GM23338 (cell line): ENCODE data around the gene FHL2. TPM values are rescaled to one million over a fixed set of nuclear protein-coding genes. Genes with fewer than 3 reads are reported as not detected.

ENCODE experiments used
- ATAC-seq: fragments of 200-7000 bp; cut with Tn5 transposase; 3 replicates; pipeline ENCODE4 v1.9.1; 2020
- DNase-seq: peaks from one replicate; pipeline ENCODE4 v3.0.0-alpha.2; 2015; ENCODE audit warnings: low spot score
- H2AFZ ChIP-seq: fragments of 200-600 bp; sonication (generic); 2 replicates; pipeline ENCODE4 v1.8.0; 2016; ENCODE audit warnings: antibody characterized with exemption, mild to moderate bottlenecking, moderate library complexity
- H3F3A ChIP-seq: fragments of 200-600 bp; sonication (generic); replicated peaks from 2 replicates; pipeline ENCODE4 v1.8.0; 2017; ENCODE audit warnings: antibody characterized with exemption, mixed run types, low read depth
- H3K27ac ChIP-seq: fragments of 200-600 bp; sonication (generic); 2 replicates; pipeline ENCODE4 v1.6.1; 2016; ENCODE audit warnings: low read depth
- H3K27me3 ChIP-seq: fragments of 200-600 bp; sonication (generic); 2 replicates; pipeline ENCODE4 v1.8.0; 2016; ENCODE audit warnings: mild to moderate bottlenecking, mixed run types, moderate library complexity; ENCODE audit not compliant: insufficient read depth
- H3K36me3 ChIP-seq: fragments of 200-600 bp; sonication (generic); 2 replicates; pipeline ENCODE4 v1.8.0; 2016; ENCODE audit warnings: mild to moderate bottlenecking; ENCODE audit not compliant: insufficient read depth
- H3K4me1 ChIP-seq: fragments of 200-600 bp; sonication (generic); 2 replicates; pipeline ENCODE4 v1.8.0; 2016; ENCODE audit warnings: mild to moderate bottlenecking, moderate library complexity; ENCODE audit not compliant: insufficient read depth
- H3K4me2 ChIP-seq: fragments of 200-600 bp; sonication (generic); 2 replicates; pipeline ENCODE4 v1.7.1; 2017; ENCODE audit warnings: mixed run types
- H3K4me3 ChIP-seq: fragments of 200-600 bp; sonication (generic); 2 replicates; pipeline ENCODE4 v1.6.1; 2016; ENCODE audit warnings: mixed run types
- H3K79me2 ChIP-seq: fragments of 200-600 bp; sonication (generic); replicated peaks from 2 replicates; pipeline ENCODE4 v1.8.0; 2017; ENCODE audit warnings: mild to moderate bottlenecking; ENCODE audit not compliant: insufficient read depth
- H3K9me2 ChIP-seq: fragments of 200-600 bp; sonication (generic); 2 replicates; pipeline ENCODE4 v1.8.0; 2017; ENCODE audit not compliant: insufficient read depth
- H4K20me1 ChIP-seq: fragments of 200-600 bp; sonication (generic); replicated peaks from 2 replicates; pipeline ENCODE4 v1.8.0; 2017; ENCODE audit warnings: mild to moderate bottlenecking; ENCODE audit not compliant: insufficient read depth
- H3K27ac Mint-ChIP-seq: 2 replicates; pipeline ENCODE4 v1.8.0; 2020; ENCODE audit warnings: inconsistent platforms, mild to moderate bottlenecking, moderate library complexity, mixed read lengths
- H3K27me3 Mint-ChIP-seq: 3 replicates; pipeline ENCODE4 v1.8.0; 2022; ENCODE audit warnings: low read depth, mild to moderate bottlenecking, moderate library complexity, mixed read lengths, inconsistent platforms; ENCODE audit not compliant: insufficient read depth, poor library complexity
- H3K36me3 Mint-ChIP-seq: 3 replicates; pipeline ENCODE4 v1.8.0; 2021; ENCODE audit warnings: low read depth, mild to moderate bottlenecking, inconsistent platforms, moderate library complexity, mixed read lengths
- H3K4me1 Mint-ChIP-seq: 3 replicates; pipeline ENCODE4 v1.8.0; 2020; ENCODE audit warnings: mild to moderate bottlenecking, inconsistent platforms, mixed read lengths
- H3K4me3 Mint-ChIP-seq: 3 replicates; pipeline ENCODE4 v1.8.0; 2021; ENCODE audit warnings: moderate library complexity, mild to moderate bottlenecking, inconsistent platforms, mixed read lengths
- H3K9me3 Mint-ChIP-seq: 3 replicates; pipeline ENCODE4 v1.8.0; 2020; ENCODE audit warnings: moderate library complexity, mild to moderate bottlenecking, inconsistent platforms, mixed read lengths
- CREB1 ChIP-seq: fragments of 250-450 bp; sonication (Bioruptor Pico); IDR thresholded peaks from 2 replicates; pipeline ENCODE4 v1.5.0; 2020; ENCODE audit warnings: low read depth, mild to moderate bottlenecking, moderate library complexity
- CTCF ChIP-seq, 2 experiments: fragments of 200-600 bp in 1 of 2; sonication (generic) in 1 of 2; conservative IDR thresholded peaks; 2 replicates each; pipeline versions ENCODE4 v1.5.1 to v1.6.1; 2016 to 2017; ENCODE audit warnings: antibody characterized with exemption in 2 of 2, low read depth in 2 of 2, mild to moderate bottlenecking in 2 of 2, moderate library complexity in 1 of 2
- ETS1 ChIP-seq: IDR thresholded peaks from 2 replicates; pipeline ENCODE4 v1.6.1; 2016; ENCODE audit warnings: antibody characterized with exemption
- EZH2 ChIP-seq: fragments of 200-600 bp; sonication (generic); IDR thresholded peaks from one replicate; pipeline ENCODE4 v1.8.0; 2017; ENCODE audit warnings: antibody characterized with exemption, mild to moderate bottlenecking, low read depth; ENCODE audit not compliant: unreplicated experiment
- EZH2phosphoT487 ChIP-seq: fragments of 200-600 bp; sonication (generic); IDR thresholded peaks from one replicate; pipeline ENCODE4 v1.8.1; 2018; ENCODE audit warnings: antibody characterized with exemption; ENCODE audit not compliant: unreplicated experiment
- JUNB ChIP-seq: IDR thresholded peaks from one replicate; pipeline ENCODE4 v1.6.1; 2016; ENCODE audit warnings: antibody characterized with exemption; ENCODE audit not compliant: unreplicated experiment
- NANOG ChIP-seq: IDR thresholded peaks from 2 replicates; pipeline ENCODE4 v1.6.1; 2016; ENCODE audit warnings: antibody characterized with exemption, borderline replicate concordance
- POLR2AphosphoS5 ChIP-seq: IDR thresholded peaks from 2 replicates; pipeline ENCODE4 v1.6.1; 2016; ENCODE audit warnings: antibody characterized with exemption, low read depth
- REST ChIP-seq: IDR thresholded peaks from one replicate; pipeline ENCODE4 v1.6.1; 2018; ENCODE audit warnings: antibody characterized with exemption; ENCODE audit not compliant: unreplicated experiment
- STAT1 ChIP-seq: IDR thresholded peaks from one replicate; pipeline ENCODE4 v1.6.1; 2016; ENCODE audit warnings: antibody characterized with exemption; ENCODE audit not compliant: unreplicated experiment
- ZNF114 ChIP-seq: fragments of 250-450 bp; sonication (Bioruptor Pico); IDR thresholded peaks from 2 replicates; pipeline ENCODE4 v1.5.0; 2020; ENCODE audit warnings: mild to moderate bottlenecking, moderate library complexity
- ZNF331 ChIP-seq: fragments of 250-450 bp; sonication (Bioruptor Pico); IDR thresholded peaks from 2 replicates; pipeline ENCODE4 v1.5.0; 2020; ENCODE audit warnings: low read depth, mild to moderate bottlenecking, moderate library complexity
- ZNF462 ChIP-seq: fragments of 250-450 bp; sonication (Bioruptor Pico); IDR thresholded peaks from 2 replicates; pipeline ENCODE4 v1.5.0; 2020; ENCODE audit warnings: mild to moderate bottlenecking, moderate library complexity
- polyA plus RNA-seq: library from polyadenylated mRNA; unstranded; fragments of >200 nt; fragmentation: Nextera tagmentation; extraction: Ambion mirVana; gene quantifications from 2 replicates; pipeline ENCODE4 v1.2.1, GENCODE V29; 2016
- total RNA-seq: library from RNA; depleted of rRNA; stranded (reverse); fragments of >200 nt; shearing (Covaris generic); gene quantifications from 2 replicates; pipeline ENCODE4 v1.2.3, GENCODE V29; 2014

FHL2 gene
- total and polyA plus RNA-seq, 2 experiments from 2014 or later, result 29.0 to 30.9 TPM

- TF ChIP-seq NANOG, result no peak
- TF ChIP-seq EZH2, result no peak
- no peak for TF ChIP-seq ZNF331 (CRISPR knock-in tag)
- TF ChIP-seq STAT1, result no peak
- no peak for TF ChIP-seq ZNF114 (CRISPR knock-in tag)
- TF ChIP-seq CTCF (conservative IDR thresholded peaks at IDR 0.05; ENCODE audit: low read depth in 2 of 2), result no peak
- no peak for TF ChIP-seq JUNB
- TF ChIP-seq POLR2AphosphoS5, result no peak
- TF ChIP-seq REST, result no peak
- no peak for TF ChIP-seq CREB1 (CRISPR knock-in tag)
- no peak for TF ChIP-seq ETS1
- no peak for TF ChIP-seq EZH2phosphoT487
- no peak for TF ChIP-seq ZNF462
- Histone ChIP-seq H3K9me2 (0 out of 2 replicates have a peak, but pooled peaks cover 4% of the 10 kb centered on the region), H3K79me2 (no peaks in the 10 kb centered on the region), H3K27me3 (no peaks in the 10 kb centered on the region), H3K36me3 (no peaks in the 10 kb centered on the region), H3K4me1 (peaks cover 6% of the 10 kb centered on the region; the same call in 1 of the 2 replicates), H3K4me2 (no peak overlapping the region), H3K4me3 (no peak overlapping the region), H2AFZ (no peak overlapping the region), H3F3A (no peaks in the 10 kb centered on the region), H4K20me1 (no peaks in the 10 kb centered on the region), H3K27ac (no peak overlapping the region)
- H3K4me1 Mint-ChIP-seq, result peaks cover 9% of the 10 kb centered on the region
- no peaks in the 10 kb centered on the region; the same call in 2 of the 3 replicates for H3K9me3 Mint-ChIP-seq
- H3K27ac Mint-ChIP-seq, result no peak overlapping the region
- 0 out of 3 replicates have a peak, but pooled peaks cover 4% of the 10 kb centered on the region for H3K36me3 Mint-ChIP-seq
- no peak overlapping the region for H3K4me3 Mint-ChIP-seq
- H3K27me3 Mint-ChIP-seq, result peaks cover 2% of the 10 kb centered on the region
- ATAC-seq, result no peak
- DNase-seq, result no peak
Observed at GRCh38 chr2:105432749-105433148, 33.9 kb upstream of the FHL2 start.
